GM19043 (cell line): ENCODE measurements around the gene UVRAG.

Source experiments
- ATAC-seq: cut with Tn5 transposase; IDR thresholded peaks from one replicate; pipeline ENCODE4 v1.9.1; 2021; ENCODE audit warnings: low read depth; ENCODE audit not compliant: unreplicated experiment

Gene UVRAG

DNA sequence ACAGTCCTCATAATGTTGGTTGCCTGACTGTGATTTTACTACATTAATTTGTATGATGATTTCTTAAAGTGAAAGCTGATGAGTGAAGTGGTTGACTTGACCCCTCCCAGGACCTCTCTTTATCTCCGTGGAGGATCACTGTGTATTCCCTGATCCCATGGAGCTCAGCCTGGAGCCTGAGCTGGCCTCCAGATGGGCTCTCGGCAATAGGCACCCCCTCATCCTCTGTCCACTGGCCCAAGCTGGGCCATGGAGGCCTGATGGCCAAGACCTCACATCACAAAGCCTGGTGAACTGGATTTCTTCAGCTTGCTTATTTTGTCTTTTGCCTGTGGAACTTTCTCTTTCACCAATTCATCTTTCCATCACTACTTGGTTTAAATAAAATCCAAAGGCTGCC, 316.1 kb downstream of the UVRAG start:
- ATAC-seq = no peak

DNA sequence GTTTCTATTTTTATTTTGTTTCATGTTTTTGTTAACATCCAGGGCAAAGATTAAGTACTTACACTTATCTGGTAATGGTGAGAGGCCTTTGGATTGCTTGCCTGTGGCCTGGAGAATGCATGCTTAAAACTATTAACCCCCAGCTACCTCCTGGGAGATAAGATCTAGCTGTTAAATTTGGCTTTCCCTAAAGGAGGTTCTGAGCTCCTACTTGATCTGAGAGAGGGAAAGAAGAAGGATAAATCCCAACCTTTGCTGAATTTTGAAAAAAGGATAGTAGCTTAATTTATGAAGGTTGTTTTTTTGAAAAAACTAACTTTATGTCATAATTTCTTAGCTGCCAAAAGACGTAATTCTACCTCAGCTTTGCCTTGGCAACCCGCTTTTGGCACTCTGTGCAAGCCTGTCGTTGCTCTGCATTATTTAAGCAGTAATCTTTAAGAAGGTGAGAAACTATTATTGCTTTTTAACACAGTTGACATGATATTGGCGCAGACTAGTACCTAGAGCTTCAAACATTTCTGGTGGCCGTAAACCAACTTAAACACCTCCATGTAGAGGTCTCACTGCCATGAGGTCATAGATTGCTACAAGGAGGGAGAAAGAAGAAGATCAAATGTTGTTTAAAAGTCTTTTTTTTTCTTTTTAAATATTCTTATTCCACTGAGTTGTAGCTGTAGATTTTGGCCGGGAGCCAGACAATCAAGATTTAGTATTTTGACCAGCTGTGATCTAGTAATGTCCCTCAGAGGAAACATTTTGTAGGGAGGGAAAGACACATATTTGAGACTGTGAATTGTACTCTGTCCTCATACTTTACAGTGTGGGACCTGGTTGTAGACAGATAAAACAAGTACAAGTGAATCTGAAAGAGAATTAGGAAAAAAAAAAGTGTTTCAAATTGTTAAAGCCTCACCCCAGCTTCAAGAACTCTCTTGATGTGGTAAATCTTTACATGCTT, 316.9 kb downstream of the UVRAG start:
- ATAC-seq = no peak

DNA sequence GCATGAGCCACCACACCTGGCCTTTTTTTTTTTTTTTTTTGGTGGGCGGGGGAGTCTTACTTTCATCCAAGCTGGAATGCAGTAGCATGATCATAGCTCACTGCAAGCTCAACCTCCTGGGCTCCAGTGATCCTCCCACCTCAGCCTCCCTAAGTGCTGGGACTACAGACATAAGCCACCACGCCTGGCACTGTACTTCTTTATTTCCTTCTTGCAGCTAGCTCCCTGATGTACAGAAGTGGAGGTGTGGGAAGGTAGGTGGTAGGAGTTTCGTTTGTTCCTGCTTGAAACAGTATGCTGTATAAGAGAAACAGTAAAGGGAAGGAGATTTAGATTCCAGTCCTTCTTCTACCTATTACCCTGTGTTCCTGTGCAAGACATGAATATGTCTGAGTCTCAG, 319.2 kb downstream of the UVRAG start:
- no peak for ATAC-seq

DNA sequence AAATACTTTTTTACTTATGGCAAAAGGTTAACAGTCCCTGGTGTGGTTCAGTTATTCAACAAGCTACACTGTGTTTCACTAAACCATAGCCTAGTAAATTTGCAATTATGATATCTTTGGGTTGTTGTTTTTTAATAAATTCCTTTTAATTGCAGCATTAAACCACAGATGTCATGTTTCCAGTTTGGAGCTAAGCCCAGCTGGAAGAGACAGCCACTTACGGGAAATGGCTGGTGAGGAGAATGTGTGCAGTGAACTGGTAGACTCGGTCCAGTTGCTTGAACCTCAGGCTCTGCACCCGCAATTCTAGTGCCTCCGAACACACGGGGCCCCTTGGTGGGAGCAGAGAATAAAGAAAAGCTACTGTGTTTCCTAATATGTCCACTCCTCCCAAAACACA, 320.5 kb downstream of the UVRAG start:
- ATAC-seq = no peak

DNA sequence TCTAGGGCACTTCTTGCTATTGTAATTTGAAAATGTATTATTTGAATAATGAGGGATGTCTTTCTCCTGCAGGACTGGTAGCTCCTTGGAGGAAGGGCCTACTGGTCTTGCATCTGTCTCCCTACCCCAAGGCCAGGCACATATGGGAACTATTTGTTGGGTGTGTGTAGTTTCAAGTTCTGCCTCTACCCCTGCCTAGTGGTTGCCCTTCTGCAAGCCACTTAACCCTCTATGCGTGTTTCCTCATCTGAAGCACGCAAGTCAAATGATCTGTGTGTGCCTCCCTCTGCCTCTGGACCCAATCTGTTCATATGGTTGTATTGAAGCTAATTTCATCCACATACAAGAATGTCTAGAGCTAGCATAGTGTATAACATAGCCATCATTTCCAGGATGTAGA, 324.3 kb downstream of the UVRAG start:
- no peak for ATAC-seq

DNA sequence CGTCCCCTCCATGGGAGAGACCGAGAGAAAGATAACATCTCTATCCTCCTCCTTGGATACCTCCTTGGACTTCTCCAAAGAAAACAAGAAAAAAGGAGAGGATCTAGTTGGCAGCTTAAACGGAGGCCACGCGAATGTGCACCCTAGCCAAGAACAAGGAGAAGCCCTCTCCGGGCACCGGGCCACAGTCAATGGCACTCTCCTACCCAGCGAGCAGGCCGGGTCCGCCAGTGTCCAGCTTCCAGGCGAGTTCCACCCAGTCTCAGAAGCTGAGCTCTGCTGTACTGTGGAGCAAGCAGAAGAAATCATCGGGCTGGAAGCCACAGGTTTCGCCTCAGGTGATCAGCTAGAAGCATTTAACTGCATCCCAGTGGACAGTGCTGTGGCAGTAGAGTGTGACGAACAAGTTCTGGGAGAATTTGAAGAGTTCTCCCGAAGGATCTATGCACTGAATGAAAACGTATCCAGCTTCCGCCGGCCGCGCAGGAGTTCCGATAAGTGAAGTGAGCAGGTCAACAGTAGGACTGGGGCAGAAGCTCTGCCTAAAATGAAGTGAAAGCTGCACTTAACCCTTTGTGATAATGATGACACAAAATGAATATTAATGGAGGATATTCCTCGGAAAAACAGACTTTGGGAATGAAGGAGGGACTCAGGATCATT, 326.0 kb downstream of the UVRAG start:
- ATAC-seq = no peak

DNA sequence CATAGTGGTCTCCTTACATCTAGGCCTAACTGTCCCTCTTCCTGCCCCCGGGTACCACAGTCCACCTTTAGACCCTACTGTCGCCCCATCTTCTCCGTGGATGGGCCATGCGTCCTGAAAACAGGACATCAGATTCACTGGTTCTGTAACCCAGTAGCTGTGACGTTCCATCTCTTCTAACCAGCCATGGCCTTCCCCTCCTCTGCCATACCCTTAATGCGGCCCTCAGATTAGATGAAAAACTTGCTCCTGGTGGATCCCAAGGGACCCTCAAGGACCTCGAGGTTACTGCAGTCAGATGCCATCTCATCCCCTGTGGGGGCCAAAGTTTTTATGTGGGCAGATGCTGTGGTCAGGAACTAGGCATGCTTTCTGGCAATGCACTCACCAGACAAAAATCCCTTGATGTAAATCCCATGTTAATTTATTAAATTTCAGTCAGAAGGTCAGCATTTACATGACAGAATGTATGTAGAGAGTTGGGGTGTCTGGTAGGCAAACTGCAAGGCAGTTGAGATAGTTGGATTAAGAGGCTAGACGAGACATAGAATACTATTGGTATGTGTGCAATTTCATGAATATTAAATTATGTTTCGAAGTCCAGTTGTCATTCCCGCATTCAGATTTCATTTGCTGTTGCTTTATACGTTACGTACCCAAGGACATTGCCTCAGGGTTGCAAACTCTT, 327.0 kb downstream of the UVRAG start:
- ATAC-seq = no peak

DNA sequence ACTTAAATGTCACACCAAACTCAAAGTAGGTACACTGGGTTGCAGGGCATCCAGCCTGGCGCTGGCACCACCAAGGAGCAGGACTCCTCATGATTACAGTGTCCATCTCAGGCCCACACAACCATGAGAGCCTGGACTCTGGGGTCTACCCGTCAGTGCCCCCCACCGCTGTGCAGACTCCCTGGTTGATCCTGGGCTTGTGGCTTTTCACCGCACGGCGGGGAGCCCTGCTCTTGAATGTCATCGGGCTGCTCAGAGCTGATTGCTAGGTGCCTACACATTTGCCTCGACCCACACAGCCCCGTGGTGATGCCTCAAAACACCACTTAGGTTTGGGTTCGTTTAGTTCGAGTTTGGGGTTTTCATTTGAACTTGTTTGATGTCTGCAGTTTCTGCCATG, 328.3 kb downstream of the UVRAG start:
- ATAC-seq = no peak

DNA sequence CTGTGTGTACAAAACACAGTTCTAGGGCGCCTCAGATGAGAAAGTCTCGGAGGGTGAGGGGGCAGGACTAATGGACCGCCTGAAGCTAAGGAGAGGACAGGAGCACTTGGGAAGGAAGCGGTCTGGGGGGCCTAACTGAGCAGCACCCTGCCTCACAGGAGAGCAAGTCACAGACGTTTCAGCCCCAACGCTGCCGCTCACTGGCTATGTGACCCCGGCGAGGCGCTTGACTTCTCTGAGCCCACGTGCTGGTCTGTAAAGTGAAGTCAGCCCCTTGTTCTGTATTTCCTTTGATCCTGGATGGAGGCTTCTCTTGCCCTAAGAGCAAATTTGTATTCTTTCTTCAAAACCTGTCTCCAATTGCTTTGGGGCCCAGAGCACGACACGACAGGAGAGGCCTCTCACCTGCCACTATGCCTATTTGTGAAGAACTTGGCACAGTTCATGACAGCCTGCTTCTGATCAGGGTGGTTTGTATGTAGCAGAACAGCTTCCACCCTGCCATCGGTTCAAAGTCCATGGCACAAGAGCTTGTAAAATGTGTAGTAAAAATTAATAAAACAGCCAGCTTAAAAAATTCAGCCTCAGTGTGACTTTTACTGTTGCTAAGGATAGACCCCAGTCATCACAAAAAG, 332.2 kb downstream of the UVRAG start:
- no peak for ATAC-seq

DNA sequence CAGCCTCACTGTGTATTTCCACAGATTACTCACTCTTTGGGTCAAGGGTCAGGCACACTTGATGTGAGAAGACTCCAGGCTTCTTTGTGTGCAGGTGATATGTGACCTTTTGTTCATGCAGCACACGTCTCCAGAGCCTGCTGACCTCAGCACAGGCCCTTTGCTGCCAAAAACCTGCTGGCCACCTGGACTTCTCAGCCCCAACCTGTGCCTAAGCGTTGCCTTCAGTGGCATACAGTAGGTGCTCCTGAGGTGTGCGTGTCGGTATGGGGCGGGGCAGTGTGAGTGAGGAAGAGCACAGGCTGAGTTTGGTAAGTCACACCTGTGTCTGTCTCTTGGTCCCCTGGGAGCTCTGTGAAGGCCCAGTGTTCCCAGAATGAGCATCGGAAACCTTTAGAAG, 333.2 kb downstream of the UVRAG start:
- no peak for ATAC-seq

DNA sequence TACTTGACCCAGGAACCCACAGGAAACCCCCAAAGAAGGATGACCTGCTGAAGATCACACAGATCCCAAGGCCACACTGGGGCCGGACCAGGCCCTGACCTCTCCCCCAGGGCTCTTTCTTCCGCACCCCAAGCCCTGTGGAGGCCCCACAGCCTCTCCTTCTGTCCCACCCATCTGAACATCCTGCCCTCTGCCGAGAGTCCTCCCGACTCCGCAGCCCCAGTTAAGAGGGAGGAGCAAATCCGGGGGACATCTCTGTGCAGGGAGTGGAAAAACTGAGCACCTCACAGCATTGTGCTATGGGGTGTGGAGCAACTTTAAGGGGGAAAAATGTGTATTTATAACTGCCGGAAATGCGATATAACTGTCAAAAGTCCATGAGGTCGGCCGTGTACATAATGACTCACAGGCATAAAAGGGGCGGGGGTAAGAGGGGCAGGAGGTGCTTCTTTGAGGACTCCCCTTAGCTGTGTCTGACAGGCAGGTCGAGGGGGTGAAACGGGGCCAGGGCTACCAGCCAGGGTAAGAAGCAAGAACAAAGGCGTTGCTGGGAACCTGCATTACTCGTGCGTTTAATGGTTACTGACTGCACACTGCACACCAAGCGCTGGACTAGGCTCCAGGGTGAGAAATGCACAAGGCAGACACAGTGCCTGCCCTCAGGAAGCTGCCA, 334.1 kb downstream of the UVRAG start:
- no peak for ATAC-seq

DNA sequence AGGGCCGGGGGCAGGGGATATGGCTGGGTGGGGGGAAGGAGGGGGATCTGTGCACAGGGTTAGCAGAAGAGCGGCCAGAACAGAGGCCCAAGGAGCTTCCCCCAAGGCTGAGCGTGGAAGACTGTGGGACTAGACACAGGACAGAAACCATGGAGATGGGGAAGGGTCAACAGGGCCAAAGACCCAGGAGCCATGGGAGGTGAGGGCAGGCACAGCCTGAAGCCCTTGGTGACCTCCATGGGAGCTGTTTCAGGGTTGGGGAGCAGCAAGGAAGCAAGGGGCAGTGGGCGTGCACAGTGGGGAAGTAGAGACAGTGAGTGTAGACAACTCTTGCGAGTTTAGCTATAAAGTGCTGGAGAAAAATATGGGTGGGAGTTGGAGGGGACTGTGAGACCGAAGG, 334.7 kb downstream of the UVRAG start:
- no peak for ATAC-seq

DNA sequence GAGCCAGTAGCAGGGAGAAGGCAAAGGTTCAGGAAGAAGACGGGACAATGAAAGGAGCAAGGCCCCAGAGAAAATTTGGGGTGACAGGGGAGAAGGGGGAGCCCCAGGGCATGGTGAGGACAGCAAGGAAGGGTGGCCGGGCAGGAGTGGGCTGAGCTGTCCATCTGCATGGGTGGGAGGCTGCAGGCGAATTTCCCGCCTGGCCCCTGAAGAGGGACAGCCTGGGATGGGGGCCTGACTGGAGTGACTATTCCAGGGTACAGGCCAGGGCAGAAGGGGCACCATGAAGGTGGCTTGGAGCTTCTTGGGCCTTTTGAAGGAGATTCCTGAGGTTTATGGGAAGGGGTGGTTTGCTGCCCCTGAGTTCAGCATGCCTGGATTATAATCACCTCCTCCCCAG, 335.1 kb downstream of the UVRAG start:
- no peak for ATAC-seq

DNA sequence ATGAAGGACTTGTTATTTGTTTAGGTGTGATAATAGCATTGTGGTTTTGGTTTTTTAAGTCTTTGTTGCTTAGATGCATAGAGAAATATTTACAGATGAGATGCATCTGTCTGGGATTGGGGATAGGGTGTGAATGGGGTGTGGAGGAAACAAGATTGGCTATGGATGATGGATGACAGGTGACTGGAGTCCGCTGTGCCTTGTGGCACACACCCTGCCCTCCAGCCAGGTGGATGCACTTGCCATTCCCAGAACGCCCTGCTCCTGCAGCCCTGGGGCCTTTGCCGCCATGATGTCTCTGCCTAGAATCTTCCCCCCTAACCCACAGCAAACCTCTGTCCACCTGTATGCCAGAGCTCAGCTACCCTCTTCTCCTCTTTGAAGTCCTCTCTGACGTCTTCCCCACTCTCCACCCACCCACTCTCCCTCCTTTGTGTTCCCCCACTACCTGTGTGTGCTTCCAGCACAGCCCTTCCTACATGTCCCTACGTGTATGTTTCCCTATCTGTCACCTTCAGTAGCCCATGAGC, 336.6 kb downstream of the UVRAG start:
- no peak for ATAC-seq

DNA sequence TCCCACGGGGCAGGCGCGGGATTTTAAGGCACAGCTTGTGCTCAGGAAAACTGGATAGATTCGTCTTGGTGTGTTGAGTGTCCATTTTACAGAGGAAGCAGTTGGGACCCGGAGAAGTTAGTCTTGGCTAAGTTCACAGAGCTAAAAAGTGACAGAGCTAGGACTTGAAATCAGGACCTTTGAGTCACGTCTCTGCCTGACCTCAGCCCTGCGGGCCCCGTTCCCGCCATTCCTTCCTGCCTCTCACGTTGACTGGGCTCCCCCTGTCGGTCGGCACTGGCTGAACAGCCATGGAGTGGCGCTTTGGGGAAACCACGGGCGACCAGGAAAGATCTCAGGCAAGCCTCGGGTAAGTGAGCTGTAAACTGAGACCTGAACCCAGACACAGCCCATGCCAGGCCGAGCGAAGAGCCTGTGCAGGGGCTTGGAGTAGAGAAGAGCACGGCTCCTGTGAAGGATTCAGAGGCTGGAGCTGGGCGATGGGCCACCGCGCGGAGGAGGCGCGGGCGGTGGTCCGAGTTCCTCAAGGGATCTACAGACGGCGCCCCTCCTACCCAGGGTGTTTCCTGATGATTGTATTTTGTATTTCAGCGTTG, 337.2 kb downstream of the UVRAG start:
- ATAC-seq = peak; percentile 59

DNA sequence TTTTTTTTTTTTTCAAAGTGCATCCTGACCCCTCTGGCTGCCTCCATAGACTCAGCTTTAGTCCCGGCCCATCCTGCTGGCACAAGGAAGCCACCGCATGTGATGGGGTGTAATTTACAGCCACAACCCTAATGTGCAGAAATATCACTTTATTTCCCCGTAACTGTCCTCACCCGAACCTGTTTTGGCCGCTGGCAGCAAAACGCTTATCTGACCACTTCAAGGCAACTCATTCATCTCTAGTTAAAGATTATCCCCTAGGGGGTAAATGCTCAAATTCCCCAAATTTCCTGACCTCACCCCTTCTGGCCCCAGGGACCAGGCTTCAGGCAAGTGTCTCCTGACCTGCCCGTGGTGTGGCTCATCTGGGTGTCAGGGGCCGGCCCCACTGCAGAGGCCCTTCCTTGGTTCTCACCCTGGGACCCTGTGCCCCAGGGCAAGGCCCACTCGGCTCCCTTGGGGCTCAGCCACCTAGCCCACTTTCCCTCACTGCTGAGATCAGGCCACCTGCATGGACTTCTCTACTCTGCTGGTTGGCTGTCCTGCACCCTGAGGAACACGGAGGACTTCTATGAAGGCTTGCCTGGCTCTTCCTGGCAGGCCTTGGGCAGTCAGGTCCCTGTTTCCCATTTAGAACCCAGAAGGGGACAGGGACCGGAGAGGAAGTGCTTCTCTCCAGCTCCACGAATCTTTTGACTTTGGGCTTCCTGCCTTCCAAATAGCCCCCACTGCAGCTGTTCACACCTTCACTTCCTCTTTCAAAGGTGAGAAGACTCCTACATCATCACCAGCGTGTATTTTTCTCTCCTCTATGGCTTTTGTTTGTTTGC, 337.9 kb downstream of the UVRAG start:
- peak; percentile 50 for ATAC-seq

DNA sequence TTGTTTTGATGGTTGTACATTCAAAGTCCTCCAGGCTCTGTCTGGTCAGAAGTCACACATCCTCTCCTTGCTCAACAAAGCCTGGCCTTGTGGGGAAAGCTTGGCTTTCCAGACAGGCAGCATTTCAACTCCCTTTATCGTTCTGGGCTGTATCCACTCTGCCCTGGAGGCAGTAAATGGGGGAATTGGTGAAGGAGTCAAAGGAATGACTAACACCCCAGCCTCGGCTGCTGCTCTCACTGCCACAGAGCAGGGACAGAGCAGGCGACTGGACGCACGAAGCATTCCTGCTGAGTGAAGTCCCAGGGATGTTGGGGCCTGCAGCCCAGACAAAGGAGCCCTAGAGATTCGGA, 338.5 kb downstream of the UVRAG start:
- no peak for ATAC-seq

DNA sequence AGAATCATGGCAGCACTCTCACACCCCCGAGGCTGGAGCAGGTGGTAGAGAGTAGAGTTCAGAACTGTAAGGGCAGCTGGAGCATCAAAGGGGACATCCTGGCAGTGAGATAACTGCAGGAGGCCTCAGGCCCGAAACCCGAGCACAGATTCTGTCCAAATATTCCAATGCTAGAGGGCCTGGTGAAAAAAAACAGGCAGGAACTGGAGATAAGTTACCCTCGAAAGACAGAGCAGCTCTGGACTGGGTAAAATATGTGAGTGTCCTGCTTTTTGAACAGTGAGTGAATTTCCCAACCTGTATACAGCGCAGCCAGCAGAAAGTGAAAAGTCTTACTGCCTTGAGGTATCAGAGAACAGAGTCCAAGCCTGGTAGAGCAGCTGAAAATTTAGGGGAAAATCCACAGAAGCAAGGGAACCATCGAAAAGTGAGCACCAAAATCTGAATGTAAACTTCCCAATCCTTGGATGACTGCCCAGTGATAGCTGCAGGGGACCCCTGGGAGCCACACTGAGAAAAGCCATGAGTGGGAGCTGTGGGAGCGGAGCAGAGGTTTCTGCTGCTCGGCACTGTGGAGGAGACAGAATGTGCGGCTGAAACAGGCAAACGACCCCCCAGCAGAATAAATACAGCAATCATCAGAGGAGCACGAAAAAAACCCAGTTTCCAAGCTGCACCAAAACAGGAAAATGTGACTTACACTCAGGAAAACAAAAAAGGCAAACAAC, 340.7 kb downstream of the UVRAG start:
- ATAC-seq = no peak
